ENCODE results near the gene TMEM245.
"Not testable (repeated sequence)": the region's sequence is repeated elsewhere in the genome, so short reads cannot be mapped to it uniquely, and the experiment has no call there.

Gene TMEM245

DNA sequence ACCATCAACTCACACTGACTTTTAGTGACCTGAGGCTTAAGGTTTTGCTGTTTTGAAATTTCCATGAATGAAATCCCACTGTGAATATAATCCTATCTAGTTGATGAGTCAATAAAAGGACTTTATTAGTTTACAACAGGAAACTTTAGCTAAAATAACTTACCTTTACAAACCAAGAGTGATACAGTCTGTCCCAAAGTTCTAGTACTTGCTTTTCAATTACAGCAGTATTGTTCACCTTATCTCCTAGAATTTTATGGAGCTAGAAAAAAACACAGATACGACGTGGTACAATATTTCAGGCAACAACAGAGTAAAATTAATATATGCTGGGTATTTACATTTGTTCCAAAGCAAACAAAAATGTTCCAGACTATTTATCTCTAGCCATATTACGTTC, 59.6 kb downstream of the TMEM245 start:
- no peak for DNase-seq

DNA sequence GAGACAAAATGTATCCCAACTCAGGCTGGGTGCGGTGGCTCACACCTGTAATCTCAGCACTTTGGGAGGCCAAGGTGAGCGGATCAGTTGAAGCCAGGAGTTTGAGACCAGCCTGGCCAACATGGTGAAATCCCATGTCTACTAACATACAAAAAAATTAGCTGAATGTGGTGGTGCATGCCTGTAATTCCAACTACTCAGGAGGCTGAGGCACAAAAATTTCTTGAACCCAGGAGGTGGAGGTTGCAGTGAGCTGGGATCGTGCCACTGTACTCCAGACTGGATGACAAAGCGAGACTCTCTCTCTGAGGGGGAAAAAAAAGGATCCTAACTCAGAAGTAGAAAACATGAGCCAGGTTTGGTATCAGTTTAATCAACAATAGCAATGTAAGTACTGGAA, 66.6 kb downstream of the TMEM245 start:
- DNase-seq, result not testable (repeated sequence)

GRCh38 chr9:109052416-109052815, 67.3 kb downstream of the TMEM245 start:
- DNase-seq, result no peak

GRCh38 chr9:109051733-109052132, 68.0 kb downstream of the TMEM245 start:
- DNase-seq, result no peak

DNA sequence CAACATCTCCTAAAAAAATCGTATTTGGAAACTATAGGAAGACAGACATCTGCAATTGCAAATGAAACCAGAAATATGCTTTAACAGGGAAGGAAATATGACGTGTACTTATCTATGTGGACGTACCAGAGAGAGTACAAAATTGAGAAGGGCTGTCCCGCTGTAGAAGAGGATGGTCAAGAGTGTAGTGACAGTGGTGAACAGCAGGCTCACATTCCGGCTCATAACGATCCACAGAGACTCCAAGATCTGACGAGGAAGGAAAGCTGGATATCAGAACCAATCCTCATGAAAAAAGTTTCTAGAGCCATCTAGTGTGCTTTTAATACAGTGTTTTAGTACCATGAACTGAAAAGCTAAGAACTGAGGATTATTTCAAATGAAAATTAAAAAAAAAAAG, 69.3 kb downstream of the TMEM245 start:
- no peak for DNase-seq

GRCh38 chr9:109048822-109049221, 70.9 kb downstream of the TMEM245 start:
- DNase-seq, result no peak

GRCh38 chr9:109047259-109047658, 72.5 kb downstream of the TMEM245 start:
- DNase-seq, result no peak

GRCh38 chr9:109046346-109046745, 73.4 kb downstream of the TMEM245 start:
- no peak for DNase-seq

DNA sequence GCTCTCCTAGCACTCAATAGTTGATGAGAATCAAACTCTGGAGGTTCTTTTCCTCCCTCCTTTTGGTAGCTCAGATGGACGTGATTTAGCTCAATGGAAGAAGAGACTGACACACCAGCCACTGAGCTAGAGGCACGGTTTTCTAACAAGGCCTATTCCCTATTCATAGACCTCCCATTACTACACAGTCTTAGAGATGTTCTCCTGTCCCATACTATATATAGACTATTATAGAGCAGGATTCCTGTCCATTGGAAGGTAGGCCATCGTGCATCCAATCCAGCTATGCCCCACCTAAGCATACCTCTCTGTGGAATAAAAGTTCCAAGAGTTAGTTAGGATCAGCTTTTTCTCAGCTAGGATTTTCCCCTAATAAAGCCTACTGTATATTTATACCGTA, 76.2 kb downstream of the TMEM245 start:
- no peak for DNase-seq

DNA sequence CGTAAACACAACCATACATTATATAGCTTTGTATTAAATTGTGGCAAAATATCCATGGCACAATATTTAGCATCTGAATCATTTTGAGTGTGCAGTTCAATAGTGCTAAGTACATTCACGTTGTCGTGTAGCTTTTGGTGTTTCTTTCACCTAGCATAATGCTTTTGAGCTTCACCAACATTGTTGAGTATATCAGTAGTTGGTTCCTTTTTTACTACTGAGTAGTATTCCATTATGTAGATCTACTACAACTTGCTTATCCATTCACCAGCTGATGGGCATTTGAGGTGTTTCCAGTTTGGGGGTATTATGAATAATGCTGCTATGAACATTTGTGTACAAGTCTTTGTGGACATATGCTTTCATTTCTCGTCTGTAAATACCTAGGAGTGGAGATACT, 79.2 kb downstream of the TMEM245 start:
- DNase-seq, result no peak

GRCh38 chr9:109039539-109039938, 80.2 kb downstream of the TMEM245 start:
- no peak for DNase-seq

- no peak for DNase-seq
These were observed 81.6 kb downstream of the TMEM245 start for GRCh38 chr9:109037946-109038715.

GRCh38 chr9:109036744-109037680, 82.7 kb downstream of the TMEM245 start:
- DNase-seq, result no peak

DNA sequence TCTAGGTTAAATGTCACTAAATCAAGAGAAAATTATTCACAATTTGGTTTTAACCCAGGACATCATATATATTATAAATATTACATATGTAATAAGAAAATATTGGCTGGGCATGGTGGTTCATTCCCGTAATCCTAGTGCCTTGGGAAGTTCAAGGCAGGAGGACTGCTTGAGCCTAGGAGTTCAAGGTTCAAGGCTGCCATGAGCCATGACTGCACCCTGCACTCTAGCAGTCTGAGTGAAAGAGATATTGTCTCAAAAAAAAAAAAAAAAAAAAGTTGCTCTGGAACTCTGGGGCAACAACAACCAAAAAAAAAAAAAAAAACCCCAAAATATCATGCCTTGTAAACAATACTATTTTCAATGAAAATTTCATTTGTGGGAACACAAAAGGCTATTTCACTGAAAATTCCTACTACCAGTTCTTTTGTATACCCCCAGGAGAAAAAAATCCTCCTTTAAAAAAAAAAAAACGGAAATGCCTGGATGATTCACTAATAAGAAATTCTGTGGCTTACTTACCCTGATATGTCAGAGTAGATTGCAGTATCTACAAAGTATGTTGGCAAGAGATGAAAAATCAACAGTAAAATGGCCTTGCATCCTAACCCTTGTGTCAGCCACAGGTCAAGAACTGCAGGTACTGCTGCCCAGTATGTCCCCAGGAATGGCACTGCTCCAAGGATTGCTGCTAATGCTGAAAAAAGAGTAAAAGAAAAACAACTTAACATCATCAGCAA, 83.9 kb downstream of the TMEM245 start:
- no peak for DNase-seq

- no peak for DNase-seq
These were observed 85.6 kb downstream of the TMEM245 start for GRCh38 chr9:109033941-109034700.

DNA sequence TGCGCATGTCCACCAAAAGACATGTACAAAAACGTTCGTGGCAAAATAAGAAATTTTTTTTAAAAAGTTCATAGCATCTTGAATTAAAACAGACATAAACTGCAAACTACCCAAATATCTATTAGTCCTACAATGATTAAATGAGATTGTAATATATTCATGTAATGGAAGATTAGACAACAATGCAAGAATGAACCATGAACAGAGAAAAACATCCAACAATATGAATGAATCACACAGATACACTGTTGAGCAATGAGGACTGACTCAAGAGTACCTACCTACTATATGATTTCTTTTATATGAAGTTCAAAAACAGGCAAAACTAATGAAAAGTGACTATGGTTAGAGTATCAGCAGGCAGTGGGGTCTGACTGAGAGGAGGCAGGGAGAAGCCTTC, 88.5 kb downstream of the TMEM245 start:
- DNase-seq, result no peak

DNA sequence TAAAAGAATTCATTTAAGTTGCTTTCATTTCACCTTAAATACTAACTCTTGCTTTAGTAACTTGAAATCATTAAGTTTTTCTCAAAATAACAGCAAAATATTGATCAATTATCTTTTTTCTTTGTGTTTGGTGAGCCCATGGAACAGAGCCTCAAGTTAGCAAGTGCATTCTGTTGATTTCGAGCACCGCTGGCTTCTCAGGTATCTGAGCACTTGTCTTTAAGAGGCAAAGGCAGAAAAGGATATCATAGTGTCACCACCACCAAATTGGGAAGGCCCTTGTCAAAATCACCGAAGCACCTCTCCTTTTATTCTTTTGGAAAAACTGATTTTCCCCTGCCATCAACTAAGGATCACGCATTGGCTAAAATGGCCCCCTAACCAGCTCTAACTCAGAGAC, 89.3 kb downstream of the TMEM245 start:
- DNase-seq, result no peak

DNA sequence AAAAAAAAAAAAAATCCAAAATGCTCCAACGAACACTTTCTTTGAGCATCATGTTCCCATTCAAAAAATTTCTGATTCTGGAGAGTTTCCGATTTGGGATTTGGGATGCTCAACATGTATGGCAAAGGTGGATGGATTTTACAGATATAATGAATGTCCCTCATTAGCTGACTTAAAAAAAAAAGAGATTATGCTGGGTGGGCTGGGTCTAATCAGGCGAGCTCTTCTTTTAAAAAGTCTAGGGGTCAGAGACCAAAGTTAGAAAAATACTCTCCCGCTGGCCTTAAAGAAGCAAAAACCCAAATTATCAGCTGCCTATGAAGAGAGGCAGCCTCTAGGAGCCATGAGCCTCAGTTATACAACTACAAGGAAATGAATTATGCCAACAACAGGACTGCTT, 91.3 kb downstream of the TMEM245 start:
- no peak for DNase-seq

- DNase-seq, result no peak
These were observed 92.6 kb downstream of the TMEM245 start for GRCh38 chr9:109027176-109027575.

- no peak for DNase-seq
These were observed 93.4 kb downstream of the TMEM245 start for GRCh38 chr9:109026306-109026705.

- DNase-seq, result no peak
These were observed 96.9 kb downstream of the TMEM245 start for GRCh38 chr9:109022873-109023272.
